HG03066 (cell line): ENCODE results near the gene GHR.

Source experiments
- ATAC-seq: cut with Tn5 transposase; IDR thresholded peaks from one replicate; pipeline ENCODE4 v1.9.1; 2021; ENCODE audit warnings: low read depth; ENCODE audit not compliant: unreplicated experiment

GHR gene

DNA sequence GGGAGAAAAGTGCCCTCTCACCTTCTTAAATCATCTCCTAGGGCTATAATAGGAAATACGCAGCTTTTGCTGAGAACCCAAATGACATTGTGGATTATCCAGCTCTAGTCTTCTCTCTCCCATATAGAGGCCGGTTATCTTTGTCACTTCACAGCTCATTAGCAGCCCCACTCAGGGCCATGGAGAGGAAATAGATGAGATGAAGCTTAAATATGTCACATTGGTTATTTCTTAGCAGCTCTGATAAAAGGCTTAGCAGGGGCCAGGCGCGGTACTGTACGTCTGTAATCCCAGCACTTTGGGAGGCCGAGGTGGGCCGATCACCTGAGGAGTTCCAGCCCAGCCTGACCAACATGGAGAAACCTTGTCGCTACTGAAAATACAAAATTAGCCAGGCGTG lies 90.0 kb downstream of the GHR start:
- ATAC-seq = no peak

DNA sequence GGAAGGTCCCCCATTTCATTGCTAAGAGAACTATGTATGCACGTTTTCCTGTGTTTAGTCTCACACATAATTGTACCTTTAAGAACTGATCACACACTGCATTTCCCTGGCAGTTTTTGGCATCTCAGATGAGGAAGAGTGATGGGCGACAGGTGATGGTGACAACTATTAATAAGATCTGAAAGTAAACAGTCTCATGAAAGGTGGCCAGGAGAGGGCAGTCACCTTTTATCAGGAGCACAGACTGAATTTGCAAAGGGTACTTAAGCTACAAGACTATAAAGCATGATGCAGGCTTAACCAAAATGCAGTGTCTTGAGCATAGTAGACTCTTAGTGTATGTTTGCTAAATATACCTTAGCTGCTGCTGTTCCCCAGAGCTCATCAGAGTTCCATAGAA lies 91.5 kb downstream of the GHR start:
- no peak for ATAC-seq

DNA sequence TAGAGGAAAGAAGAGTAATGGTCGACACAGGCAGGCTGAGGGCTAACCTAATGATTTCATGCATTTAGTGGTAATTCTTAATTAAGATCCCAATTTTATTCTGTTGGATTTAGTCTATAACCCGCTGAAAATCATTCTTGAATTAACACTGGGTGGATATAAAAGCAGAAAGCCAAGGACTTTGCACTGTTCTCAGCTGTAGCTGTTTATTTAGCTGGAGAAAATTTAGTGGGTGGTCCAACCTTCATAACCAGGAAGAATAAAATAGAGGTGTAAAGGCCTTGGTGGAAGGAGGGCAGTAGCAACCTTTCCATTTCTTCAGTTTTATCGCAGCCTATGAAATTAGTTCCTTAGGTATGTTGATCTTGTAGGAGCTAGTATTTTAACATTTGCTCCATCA lies 92.3 kb downstream of the GHR start:
- ATAC-seq = no peak

DNA sequence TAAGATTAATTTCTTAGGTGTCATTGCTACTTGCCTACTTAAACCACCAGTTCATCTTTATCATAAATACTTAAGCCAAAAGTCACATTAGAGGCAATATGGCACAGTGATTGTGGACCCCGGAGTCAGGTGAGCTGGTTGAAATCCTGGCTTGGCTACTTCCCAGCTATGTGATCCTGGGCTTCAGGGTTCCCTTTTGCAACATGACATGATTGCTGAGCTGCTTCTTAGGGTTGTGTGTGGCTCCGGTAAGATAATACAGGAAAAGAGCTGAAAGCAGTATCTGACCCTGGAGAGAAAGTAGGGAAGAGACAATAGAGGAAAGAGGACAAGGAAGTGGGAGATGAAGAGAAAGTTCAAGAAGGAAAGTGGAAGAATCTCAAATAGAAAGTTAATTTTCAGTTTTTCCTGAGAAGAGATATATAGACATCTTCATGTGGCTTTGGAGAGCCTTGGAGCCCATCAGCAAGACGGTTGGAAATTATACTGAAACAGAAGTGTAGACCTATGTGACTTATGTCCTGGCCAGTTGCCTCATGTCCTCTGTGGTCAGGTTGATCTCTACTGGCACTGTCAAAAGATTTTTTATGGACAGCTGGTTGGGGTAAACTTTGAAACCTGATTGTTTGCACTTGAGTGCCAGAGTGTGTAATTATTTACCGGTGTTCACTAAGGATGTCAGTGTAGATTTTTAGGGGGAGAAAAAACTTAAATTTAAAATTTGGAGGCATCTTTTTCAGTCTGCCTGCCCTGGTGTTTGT lies 93.2 kb downstream of the GHR start:
- no peak for ATAC-seq

DNA sequence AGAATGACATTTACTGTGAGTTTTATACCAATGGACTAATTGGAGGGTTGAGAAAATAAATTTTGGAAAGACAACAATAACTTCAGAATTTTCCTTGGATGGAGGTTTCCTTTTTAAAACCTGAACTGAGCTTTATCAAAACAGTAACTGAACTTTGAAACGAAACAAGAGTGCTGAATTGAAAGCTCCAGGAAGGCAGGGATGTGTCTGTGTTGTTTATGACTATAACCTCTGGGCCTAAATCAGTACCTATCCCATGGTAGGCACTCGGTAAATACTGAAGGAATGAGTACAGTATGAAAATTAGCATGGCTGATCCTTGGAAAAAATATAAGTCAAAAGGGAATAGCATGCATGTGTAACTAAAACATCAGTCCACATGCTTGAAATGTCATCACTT lies 93.9 kb downstream of the GHR start:
- ATAC-seq = no peak

DNA sequence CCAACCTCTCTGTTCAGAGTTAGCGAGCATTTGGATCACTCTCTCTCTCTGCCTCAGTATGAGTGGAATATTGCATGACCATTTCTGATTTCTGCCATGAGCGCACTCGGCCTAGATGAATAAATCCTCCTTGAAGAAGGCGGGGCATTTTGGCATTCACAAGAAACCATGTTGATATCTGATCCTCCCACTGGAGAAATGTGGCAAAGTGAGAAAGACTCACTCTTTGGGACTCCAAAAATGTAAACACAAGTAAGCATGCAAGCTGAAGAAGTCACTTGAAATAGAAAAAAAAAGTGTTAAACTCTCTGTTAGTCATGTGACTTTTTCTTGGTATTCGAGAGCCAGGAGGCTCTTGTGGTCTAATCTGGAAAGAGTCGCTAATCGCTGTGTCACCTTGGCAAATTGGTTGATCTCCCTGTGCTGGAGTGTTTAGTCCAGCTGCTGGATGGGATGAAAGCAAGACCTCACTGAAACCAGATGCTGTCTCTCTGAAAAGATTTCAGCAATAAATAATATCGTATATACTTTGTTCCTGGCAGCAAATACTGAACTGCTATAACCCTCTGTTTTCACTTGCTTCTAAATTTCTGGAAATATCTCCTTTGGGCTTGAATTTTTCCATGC lies 95.5 kb downstream of the GHR start:
- ATAC-seq = no peak

DNA sequence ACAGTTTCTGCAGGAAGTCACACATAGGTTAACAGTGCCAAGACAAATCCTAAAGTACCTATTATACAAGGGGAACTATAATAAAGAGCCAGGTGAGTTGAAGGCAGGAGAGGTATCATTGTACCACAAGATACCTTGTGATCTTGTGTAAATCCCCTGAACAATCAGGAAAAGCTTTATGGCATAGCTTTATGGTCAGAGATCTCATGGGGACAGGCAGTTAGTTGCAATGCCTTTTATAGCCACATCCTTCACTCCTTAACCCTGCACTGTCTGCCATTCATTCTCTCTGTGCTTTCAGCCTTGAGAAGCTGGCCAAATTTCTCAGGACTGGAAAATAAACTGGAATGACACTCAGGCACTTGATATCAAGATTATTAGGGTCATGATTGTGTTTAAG lies 97.0 kb downstream of the GHR start:
- ATAC-seq = no peak

DNA sequence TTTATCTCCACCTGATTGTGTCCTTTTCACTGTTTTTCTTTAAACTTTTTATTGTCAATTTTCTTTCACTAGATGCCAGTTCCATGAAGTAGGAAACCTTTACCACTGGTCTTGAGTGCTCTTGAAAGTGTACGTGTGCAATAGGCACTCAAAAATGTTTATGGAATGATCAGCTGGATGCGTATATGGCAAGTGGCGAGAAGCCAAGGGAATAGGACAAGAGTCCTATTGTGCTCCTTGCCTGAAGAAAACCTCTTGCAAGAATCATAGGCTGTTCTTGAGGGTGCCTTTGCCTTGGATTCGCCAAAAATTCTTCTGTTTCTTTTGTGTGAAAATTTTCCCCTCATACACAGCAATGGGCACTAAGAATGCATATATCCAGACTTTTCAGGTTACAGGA lies 97.7 kb downstream of the GHR start:
- ATAC-seq = no peak

DNA sequence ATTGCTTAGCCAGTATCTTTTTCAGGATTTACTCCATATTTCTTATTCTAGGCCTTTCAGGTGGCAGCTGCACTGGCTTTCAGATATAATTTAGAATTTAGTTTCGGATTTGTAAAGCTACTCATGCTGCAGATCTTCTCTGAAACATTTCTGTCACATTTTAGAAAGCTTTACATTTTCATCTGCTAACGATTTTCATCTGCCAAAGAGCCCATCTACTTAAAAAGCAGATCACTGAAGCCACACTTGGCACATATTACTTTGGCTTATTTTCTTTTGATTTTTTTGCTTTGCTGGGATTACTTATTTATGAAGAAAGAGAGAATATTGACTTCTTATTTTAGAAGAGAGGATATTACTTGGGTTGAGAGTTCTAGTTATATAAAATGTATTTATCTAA lies 98.2 kb downstream of the GHR start:
- no peak for ATAC-seq

DNA sequence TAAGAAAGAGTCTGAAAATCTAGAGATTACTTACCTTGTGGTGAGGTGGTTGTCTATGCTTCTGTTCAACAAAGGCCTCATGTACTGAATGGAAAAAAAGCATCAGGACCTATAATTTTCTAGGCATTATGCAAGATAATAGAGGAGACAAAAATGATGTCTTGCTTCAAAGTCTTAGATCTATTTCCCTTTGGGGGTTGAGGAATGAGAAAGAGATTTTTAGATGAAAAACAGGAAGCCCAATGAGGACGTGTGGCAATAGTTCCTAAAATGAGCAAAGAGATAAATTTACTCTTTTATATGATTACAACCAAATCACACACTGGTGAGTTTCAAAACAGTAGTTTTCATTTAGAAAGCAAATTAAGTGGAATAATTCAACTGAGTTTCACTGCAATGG lies 99.5 kb downstream of the GHR start:
- no peak for ATAC-seq

DNA sequence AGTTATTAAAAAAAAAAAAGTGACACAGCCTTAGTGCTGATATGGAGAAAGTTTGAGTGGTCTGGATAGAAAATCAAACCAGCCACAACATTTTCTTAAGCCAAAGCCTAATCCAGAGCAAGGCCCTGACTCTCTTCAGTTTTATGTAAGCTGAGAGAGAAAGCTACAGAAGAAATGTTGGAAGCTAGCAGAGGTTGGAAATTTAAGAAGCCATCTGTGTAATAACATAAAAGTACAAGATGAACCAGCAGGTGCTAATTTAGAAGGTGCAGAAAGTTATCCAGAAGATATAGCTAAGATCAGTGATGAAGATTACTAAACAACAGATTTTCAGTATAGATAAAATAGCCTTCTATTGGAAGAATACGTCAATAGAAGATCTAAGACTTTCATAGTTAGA lies 102.9 kb downstream of the GHR start:
- no peak for ATAC-seq

DNA sequence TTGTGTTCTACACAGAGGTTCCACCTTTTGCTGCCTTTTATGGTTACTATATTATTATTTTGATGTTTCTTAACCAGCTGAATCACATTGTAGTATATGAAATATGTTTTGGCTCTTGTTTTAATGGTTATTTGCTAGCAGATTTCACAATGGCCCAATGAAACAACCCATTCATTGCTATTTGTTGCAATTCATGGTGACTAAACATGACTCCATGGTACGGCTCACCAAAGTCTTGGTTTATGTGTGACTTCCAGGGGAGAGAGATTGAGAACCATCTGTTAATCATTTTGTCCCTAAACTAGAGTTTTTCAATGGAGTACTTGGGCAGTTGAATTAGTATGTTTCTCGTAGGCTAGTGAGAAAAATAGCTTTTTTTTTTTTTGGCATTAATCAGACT lies 108.4 kb downstream of the GHR start:
- no peak for ATAC-seq

DNA sequence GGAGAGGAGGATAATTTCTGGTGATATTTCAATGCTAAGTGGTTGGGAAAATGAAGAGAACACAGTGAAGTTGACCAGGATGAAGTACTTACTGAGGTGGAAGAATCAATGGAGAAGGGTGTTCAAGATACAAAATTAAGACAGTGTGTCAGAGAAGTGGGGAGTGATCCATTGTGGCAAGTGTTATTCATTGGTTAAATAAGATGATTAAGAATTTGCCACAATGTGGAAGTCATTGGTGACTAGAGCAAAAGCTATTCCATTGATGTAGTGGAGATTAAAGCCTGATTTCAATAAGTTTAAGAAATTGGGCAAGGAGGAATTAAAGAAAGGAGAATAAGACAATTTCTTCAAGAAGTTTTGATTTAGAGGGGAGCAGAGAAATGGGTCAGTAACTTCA lies 118.9 kb downstream of the GHR start:
- ATAC-seq = no peak

DNA sequence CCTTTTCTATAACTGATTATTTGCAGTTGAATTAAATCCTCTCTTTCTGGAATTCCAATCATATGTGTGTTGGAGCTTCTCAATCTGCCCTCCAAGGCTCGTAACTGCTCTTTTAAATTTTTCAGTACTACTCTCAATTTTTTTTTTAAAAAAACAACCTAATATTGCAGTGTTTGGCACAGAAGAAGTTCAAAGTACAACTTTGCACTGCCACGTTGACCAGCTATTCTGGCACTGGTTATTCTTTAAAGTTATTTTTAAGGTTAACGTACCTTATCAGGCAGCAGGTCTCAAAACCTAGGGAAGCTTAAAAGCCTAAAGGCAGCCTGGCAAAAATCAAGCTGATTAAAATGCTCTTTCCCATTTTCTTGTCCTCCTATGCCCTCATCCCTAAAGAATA lies 120.5 kb downstream of the GHR start:
- ATAC-seq = no peak

DNA sequence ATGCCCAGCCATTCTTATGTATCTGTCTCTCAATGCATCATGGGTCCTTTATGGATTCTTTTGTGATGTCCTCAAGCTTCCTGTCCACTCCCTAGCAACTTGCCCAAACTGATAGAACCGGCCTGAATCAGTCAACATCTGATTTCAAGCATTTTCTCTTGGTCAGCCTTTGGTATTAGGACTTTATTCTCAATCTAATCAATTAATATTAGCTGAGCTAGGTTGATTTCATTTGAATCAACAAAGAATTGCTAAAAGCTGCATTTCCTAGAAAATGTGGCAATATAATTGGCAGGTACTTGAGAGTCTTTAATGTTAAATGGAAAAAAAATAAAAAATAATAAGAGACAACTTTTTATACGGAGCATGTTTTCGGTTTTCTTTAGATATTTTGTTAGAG lies 121.8 kb downstream of the GHR start:
- no peak for ATAC-seq

DNA sequence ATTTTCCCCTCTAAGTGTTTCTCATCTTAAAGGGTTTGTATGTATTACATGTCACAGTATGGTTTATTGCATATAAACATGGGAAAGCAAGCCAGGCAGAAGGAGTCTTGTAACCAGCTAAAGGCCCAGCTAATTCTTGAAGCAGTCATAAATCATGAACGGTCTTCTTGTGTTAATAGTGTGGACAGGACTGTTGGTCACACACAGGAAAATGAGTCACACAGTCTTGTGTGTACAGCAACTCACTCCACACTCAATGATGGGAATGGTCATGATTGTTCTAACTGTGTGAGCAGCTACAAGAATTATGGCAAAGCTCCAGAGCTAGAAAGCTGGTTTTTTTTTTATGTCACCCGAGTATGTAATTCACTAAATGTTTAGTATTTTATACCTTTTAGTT lies 123.9 kb downstream of the GHR start:
- no peak for ATAC-seq

DNA sequence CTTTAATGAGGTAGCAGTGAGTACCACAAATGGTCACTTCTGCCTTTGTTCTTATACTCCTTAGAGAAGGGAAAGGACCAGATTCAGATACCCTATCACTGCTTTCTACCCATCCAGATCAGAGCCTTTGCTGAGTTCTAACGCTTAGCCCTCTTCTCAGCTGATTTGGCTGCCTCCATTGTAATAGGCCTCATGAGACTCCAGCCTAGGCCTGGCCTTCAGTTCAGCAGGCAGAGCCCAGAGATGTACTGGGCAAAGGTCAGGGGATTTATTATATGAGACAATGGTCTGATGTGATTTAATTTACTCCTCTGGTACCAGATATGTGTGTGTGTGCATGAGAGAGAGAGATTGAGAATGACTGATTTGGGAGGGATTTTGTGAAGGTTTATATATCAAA lies 124.7 kb downstream of the GHR start:
- ATAC-seq = no peak

DNA sequence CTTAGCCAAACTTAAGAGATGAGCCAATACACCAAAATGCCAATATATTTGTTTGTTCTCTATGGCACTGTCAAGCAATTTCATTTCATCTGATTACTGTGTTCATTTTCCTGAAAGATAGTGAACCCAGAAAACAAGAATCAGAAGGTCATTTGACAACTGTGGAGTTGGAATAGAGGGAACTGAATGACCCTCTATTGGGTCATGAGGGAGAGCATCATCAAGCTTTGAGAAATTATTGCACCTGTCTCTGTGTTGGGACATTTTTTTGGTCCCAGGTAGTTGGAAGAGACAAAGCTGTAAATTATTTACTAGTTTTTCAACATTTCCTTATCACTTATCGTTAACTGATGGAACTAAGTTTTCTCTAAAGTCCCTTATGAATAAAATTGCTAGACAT lies 129.4 kb downstream of the GHR start:
- ATAC-seq = no peak

DNA sequence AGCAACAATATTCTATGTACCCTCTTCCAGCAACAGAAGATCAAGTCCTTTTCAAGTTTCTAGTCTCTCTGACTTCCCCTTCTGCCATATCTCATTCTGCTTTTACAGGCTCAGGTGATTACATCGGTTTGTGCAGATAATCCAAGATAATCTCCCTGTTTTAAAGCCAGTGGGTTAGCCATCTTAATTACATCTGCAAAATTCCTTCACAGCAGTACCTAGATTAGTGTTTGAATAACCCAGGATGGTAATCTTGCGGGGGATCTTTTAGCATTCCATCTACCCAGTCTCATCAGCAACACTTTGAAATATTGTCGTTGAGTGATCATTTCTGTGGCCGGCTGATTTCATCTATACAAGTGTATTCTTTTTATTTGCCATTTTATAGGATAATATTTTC lies 130.2 kb downstream of the GHR start:
- no peak for ATAC-seq

DNA sequence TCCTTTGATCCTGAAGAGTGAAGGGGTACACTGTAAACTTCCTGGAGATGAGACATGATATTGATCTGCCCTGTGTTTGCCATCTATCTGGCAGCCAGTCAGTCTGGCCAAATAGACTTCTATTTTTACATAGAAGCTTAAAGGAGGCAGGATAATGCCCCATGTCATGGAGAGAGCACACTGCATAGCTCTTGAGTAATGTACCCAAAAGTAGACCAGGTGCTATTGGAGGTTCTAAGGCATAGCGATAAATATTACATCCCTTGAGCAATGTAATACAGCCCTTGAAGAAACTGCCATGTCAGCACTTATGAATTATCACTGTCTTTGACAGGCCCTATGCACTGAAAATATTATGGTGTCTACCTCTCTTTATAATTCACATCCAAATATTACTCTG lies 131.8 kb downstream of the GHR start:
- ATAC-seq = no peak

DNA sequence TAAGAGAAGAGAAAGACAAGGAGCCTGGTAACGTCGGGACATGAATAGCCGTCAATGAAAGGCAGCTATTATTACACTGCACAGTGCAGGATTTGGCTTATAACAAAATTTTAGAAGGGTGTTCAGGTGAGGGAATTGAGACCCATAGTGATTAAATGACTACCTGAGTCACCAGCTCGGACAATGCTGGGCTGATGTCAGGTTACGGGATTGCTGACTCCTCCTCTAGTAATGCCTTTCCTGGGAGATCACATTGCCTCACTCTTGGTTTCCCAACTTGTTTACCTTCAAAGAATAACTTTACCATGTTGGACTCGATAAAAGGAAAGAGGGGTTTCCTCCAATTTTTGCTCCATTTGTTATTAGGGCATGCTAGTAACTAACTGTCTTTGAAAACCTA lies 132.6 kb downstream of the GHR start:
- ATAC-seq = no peak

DNA sequence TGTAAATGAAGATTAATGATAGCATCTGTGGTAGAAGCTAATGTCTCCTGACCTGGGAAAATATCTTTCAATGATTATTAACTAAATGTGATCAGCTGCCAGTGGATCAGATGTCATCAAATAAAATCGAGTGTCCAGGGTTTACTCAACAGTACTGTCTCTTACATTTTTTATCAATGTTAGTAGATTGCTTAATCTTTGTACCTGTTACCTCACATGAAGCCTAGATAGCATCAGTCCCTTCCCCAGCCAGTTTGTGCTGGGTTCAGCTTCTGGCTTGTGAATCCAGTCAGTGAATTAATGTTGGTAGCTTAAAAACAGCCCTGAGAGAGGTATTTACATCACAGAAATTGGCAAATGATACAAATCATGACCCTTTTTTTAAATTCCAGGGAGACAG lies 134.4 kb downstream of the GHR start:
- no peak for ATAC-seq

DNA sequence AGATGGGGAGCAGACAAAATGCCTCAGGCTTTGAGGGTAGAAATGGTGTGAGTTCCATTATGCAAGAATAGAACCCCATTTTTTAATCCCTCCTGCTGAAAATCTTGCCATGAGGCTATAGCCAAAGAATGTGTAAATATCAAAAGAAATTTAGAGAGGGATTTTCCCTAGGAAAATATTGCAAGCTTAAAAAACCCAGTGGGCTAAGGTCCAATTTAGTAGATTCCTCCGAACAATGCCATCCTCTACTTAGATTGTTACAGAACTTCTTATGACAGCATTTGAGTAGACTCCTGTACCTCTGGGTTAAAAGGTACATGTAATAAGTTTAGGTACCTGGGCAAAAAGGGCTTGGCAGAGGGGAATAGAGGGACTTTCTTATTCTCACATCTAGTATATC lies 138.4 kb downstream of the GHR start:
- ATAC-seq = no peak
